HG02571 (cell line): ENCODE data around the gene ADAM10.
A peak's percentile ranks its signal among the peaks of the same experiment; 100 is the strongest.

Experiments
- ATAC-seq: cut with Tn5 transposase; IDR thresholded peaks from one replicate; pipeline ENCODE4 v1.9.1; 2021; ENCODE audit warnings: mild to moderate bottlenecking, moderate library complexity; ENCODE audit not compliant: unreplicated experiment

The ADAM10 gene

GRCh38 chr15:58726867-58727266, 22.6 kb downstream of the ADAM10 start:
- no peak for ATAC-seq

- ATAC-seq = peak; percentile 66
Measured at GRCh38 chr15:58724466-58724865, 25.0 kb downstream of the ADAM10 start.

- ATAC-seq = no peak
Measured at GRCh38 chr15:58717357-58717756, 32.1 kb downstream of the ADAM10 start.

- no peak for ATAC-seq
Measured at GRCh38 chr15:58716027-58716426, 33.5 kb downstream of the ADAM10 start.

GRCh38 chr15:58715266-58715917, 34.1 kb downstream of the ADAM10 start:
- ATAC-seq = no peak

GRCh38 chr15:58710701-58711100, 38.8 kb downstream of the ADAM10 start:
- ATAC-seq = no peak

- no peak for ATAC-seq
Measured at GRCh38 chr15:58707397-58707796, 42.1 kb downstream of the ADAM10 start.

GRCh38 chr15:58705105-58705504, 44.4 kb downstream of the ADAM10 start:
- no peak for ATAC-seq

GRCh38 chr15:58704155-58704865, 45.2 kb downstream of the ADAM10 start:
- no peak for ATAC-seq

- no peak for ATAC-seq
Measured at GRCh38 chr15:58703610-58704009, 45.9 kb downstream of the ADAM10 start.

GRCh38 chr15:58702233-58702632, 47.3 kb downstream of the ADAM10 start:
- no peak for ATAC-seq

GRCh38 chr15:58701376-58701775, 48.1 kb downstream of the ADAM10 start:
- no peak for ATAC-seq

GRCh38 chr15:58699769-58700168, 49.7 kb downstream of the ADAM10 start:
- no peak for ATAC-seq

- ATAC-seq = no peak
Measured at GRCh38 chr15:58698887-58699641, 50.4 kb downstream of the ADAM10 start.

GRCh38 chr15:58697220-58697619, 52.3 kb downstream of the ADAM10 start:
- no peak for ATAC-seq

GRCh38 chr15:58696738-58697137, 52.8 kb downstream of the ADAM10 start:
- no peak for ATAC-seq

- no peak for ATAC-seq
Measured at GRCh38 chr15:58694641-58695398, 54.7 kb downstream of the ADAM10 start.

GRCh38 chr15:58690703-58691102, 58.8 kb downstream of the ADAM10 start:
- ATAC-seq = no peak

- no peak for ATAC-seq
Measured at GRCh38 chr15:58689646-58690045, 59.9 kb downstream of the ADAM10 start.

GRCh38 chr15:58686286-58686685, 63.2 kb downstream of the ADAM10 start:
- no peak for ATAC-seq

- ATAC-seq = no peak
Measured at GRCh38 chr15:58684751-58685150, 64.8 kb downstream of the ADAM10 start.
